GM21576 (cell line): Measurements from ENCODE around the gene EPB41L2.
"Not testable (repeated sequence)": the region's sequence is repeated elsewhere in the genome, so short reads cannot be mapped to it uniquely, and the experiment has no call there.

ENCODE experiments used
- ATAC-seq: cut with Tn5 transposase; IDR thresholded peaks from one replicate; pipeline ENCODE4 v1.9.1; 2021; ENCODE audit warnings: mild to moderate bottlenecking, moderate library complexity; ENCODE audit not compliant: unreplicated experiment

EPB41L2 gene

GRCh38 chr6:130922922-130923321 lies 140.1 kb downstream of the EPB41L2 start:
- ATAC-seq = no peak

- ATAC-seq = no peak
These were observed 142.1 kb downstream of the EPB41L2 start for GRCh38 chr6:130920969-130921368.

DNA sequence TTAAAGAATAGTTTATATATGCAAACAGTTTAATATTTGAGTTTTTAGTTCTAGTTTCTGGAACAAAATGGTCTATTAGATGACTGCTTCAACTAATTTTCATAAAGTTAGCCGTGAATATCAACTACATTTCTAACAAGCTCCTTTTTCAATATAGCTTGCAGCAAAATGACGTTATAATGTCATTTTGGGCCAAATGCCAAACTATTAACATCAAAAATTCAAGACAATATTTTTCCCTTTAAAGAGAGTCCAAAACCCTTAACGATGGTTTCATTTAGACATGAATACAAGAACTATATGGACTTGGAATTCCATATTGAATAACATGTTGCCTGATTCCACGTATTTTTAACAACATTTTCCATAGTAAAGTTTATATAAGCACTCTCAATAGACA lies 144.9 kb downstream of the EPB41L2 start:
- ATAC-seq = no peak

DNA sequence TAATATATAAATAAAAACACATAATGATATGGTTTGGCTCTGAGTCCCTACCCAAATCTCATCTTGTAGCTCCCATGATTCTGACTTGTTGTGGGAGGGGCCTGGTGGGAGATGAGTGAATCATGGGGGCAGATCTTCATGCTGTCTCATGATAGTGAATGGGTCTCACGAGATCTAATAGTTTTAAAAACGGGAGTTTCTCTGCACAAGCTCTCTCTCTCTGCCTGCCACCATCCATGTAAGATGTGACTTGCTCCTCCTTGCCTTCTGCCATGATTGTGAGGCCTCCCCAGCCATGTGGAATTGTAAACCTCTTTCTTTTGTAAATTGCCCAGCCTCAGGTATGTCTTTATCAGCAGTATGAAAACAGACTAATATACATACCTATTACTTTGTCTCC lies 147.4 kb downstream of the EPB41L2 start:
- not testable (repeated sequence) for ATAC-seq

- ATAC-seq = peak; percentile 79
These were observed 149.9 kb downstream of the EPB41L2 start for GRCh38 chr6:130913120-130913519.

DNA sequence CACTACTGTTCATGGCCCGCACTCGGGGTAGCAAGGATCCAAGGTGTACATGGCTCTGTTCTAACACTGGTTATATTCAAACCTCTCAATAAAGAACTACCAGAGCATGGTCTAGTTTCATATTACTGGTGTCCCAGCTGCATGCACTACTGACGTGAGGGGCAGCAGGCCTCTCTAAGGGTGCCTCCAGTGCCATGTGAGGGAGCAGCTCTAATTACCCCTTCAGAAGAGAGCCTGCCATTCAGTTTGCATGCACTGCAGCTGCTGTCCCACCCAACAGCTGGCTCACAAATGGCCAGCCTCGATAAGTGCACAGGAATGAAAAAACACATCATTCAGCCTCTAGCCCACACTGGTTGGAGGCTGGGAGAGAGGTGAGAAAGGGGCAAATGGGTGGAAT lies 150.6 kb downstream of the EPB41L2 start:
- no peak for ATAC-seq

GRCh38 chr6:130908958-130909357 lies 154.1 kb downstream of the EPB41L2 start:
- no peak for ATAC-seq

- peak; percentile 41 for ATAC-seq
These were observed 154.9 kb downstream of the EPB41L2 start for GRCh38 chr6:130908188-130908587.

DNA sequence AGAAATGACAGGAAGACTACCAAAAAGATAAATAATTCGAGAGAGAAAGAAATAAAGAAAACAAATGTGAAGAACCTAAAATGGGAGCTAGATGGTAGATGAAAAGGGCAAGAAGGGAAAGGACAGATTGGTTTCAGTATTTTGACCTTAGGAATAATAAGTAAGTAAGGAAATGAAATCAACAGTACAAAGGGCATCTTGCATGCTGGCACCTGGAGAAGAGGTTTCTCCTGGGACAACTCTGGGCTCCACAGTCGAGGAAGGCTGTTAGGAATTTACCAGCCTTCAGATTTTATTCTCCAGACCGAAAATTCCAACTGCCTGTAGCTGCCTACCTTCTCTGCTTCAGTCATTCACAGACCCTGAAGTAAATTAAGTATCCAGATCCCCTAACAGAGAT lies 155.4 kb downstream of the EPB41L2 start:
- no peak for ATAC-seq

- no peak for ATAC-seq
These were observed 156.2 kb downstream of the EPB41L2 start for GRCh38 chr6:130906736-130907381.

DNA sequence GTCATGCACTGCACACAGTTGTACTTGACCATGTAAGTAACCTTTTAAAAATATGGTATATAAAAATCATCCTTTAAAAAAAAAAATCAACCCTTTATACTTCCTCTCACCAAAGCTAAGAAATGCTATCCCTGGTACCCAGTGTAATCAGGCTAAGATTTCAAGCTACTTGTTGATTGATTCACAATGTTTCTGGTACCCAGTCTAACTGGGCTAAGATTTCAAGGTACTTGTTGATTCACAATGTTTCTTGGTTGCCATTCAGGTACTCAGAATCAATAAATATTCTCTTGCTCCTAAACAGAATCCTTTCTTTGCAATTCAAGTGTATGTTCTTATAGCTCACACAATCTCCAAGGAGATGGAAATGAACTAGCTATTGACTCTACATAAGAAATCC lies 159.4 kb downstream of the EPB41L2 start:
- ATAC-seq = no peak

GRCh38 chr6:130903007-130903406 lies 160.0 kb downstream of the EPB41L2 start:
- ATAC-seq = no peak

- no peak for ATAC-seq
These were observed 162.1 kb downstream of the EPB41L2 start for GRCh38 chr6:130900913-130901312.

GRCh38 chr6:130896249-130896648 lies 166.8 kb downstream of the EPB41L2 start:
- no peak for ATAC-seq

GRCh38 chr6:130895516-130895915 lies 167.5 kb downstream of the EPB41L2 start:
- ATAC-seq = no peak

- ATAC-seq = no peak
These were observed 169.3 kb downstream of the EPB41L2 start for GRCh38 chr6:130893766-130894165.

DNA sequence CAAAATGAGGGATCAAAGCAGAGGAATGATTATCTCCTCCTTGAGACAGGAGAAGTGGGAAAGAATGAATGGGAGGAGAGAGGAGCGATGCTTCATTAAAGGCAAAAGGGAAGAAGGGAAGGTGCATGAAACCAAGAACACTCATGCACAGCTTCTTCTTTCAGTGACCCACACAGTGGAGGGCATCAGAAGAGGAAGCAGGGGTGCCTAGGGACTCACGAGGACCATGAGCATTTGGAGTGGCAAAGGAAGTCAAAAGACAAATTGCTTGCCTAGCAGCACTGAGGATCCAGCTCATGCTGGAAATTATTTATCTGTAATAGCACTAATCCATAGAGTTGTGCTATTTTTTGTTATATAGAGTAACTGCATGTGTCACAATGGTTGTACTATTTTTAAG lies 169.8 kb downstream of the EPB41L2 start:
- no peak for ATAC-seq

DNA sequence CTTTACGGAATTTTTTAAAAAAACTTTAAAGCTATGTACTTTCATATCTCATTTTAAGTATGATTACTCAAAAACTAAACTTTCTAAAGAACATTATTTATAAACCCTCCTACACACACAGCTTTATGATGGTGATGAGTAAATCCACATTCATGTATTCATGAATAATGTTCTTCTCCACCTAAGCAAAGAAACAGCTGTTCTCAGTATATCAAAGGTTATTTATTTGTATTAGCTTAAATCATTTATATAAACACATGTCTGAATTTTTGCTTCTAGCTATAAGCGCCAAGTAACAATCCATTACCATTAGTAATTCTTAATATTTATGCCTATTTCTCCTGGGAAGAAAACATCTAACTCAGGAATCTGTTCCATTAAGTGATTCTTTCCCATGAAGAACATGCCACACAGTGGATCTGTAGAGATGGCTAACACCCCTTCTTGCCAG lies 172.5 kb downstream of the EPB41L2 start:
- no peak for ATAC-seq

DNA sequence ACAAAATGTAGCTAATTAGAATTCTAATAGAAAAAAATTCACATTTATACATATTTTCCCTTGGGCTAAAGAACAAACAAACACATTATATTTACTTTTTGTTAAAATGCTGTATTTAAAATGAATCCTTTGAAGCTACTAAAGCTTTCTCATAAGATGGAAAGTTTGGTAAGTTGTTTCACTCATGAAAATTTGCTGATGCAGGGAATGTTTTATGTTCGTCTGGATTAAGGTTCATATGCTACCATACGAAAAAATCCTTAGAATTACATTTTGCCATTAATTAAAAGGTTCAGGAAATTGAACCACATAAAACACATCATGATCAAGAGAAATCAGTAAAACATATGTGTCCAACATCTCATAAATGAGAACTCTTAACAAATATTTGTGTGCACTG lies 173.6 kb downstream of the EPB41L2 start:
- no peak for ATAC-seq

DNA sequence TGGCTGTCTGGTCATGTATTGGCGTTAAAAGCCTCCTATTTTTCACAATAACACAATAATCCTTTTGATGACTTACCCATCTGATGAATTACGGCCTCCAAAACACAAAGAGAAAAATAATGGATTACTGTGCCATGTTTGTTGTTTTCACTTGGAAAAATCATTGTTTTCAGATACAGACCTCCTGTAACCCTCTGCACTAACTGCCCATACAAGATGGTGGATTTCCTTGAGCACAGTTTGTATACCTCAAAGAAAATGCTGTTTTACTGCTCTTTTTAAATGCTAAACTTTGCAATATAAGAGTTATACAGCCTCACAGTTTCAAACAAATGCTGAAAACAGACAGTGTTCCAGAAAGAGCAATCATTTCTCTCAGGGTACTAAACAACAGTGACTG lies 174.8 kb downstream of the EPB41L2 start:
- no peak for ATAC-seq

DNA sequence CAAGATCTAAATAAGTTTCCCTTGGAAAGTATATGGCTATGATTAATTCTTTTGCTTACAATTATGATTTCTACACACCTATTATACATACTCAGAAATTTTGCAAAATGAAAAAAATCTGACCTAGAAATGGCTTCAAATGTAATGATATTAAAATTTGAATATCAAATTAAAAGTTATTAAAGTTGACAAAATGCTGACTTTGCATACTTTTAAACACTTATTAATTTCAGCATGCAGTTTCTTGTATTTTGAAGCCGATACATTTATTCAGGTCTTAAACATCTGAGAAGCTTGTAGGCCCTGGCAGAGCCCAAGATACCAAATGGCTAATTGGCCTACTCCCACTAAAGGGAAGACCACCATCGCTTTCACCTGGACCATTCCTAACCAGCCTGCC lies 176.1 kb downstream of the EPB41L2 start:
- no peak for ATAC-seq

GRCh38 chr6:130885392-130886192 lies 177.5 kb downstream of the EPB41L2 start:
- peak; percentile 93 for ATAC-seq
